ENCODE measurements around the gene PTPN9.
A peak's percentile ranks its signal among the peaks of the same experiment; 100 is the strongest.
"Not testable (repeated sequence)": the region's sequence is repeated elsewhere in the genome, so short reads cannot be mapped to it uniquely, and the experiment has no call there.

The PTPN9 gene

GRCh38 chr15:75578948-75579920 is at the start of gene PTPN9:
PTPN9 (minus strand) TSS chr15:75579315; CDS start chr15:75578776, 539 bp downstream.
- peak; percentile 46 to 61 (median 56) for DNase-seq (ENCODE audit: low read depth in 4 of 4, low spot score in 1 of 4)

GRCh38 chr15:75625542-75626347 is 46.6 kb upstream of the PTPN9 start, which contains the start of gene SNUPN:
SNUPN (minus strand) TSS chr15:75625725; CDS start chr15:75621051, 4,674 bp downstream.
- peak; percentile 80 to 91 (median 90) for DNase-seq (ENCODE audit: low read depth in 4 of 4, low spot score in 1 of 4)

- no peak for DNase-seq (ENCODE audit: low read depth in 4 of 4, low spot score in 1 of 4)
Measured at GRCh38 chr15:75622505-75622904, 43.4 kb upstream of the PTPN9 start.

GRCh38 chr15:75620841-75621391 is 41.8 kb upstream of the PTPN9 start:
- no peak for DNase-seq (ENCODE audit: low read depth in 4 of 4, low spot score in 1 of 4)

GRCh38 chr15:75620058-75620820 is 41.1 kb upstream of the PTPN9 start:
- DNase-seq (ENCODE audit: low read depth in 4 of 4, low spot score in 1 of 4): no peak

GRCh38 chr15:75616766-75617165 is 37.7 kb upstream of the PTPN9 start:
- DNase-seq (ENCODE audit: low read depth in 4 of 4, low spot score in 1 of 4): no peak

GRCh38 chr15:75606711-75607699 is 27.9 kb upstream of the PTPN9 start:
- no peak for DNase-seq (ENCODE audit: low read depth in 4 of 4, low spot score in 1 of 4)

GRCh38 chr15:75606026-75606425 is 26.9 kb upstream of the PTPN9 start:
- DNase-seq (ENCODE audit: low read depth in 4 of 4, low spot score in 1 of 4): no peak

- DNase-seq (ENCODE audit: low read depth in 4 of 4, low spot score in 1 of 4): no peak
Measured at GRCh38 chr15:75599401-75599800, 20.3 kb upstream of the PTPN9 start.

GRCh38 chr15:75598361-75598760 is 19.2 kb upstream of the PTPN9 start:
- no peak for DNase-seq (ENCODE audit: low read depth in 4 of 4, low spot score in 1 of 4)

- no peak for DNase-seq (ENCODE audit: low read depth in 4 of 4, low spot score in 1 of 4)
Measured at GRCh38 chr15:75597667-75598341, 18.7 kb upstream of the PTPN9 start.

- no peak for DNase-seq (ENCODE audit: low read depth in 4 of 4, low spot score in 1 of 4)
Measured at GRCh38 chr15:75596703-75597345, 17.7 kb upstream of the PTPN9 start.

- no peak for DNase-seq (ENCODE audit: low read depth in 4 of 4, low spot score in 1 of 4)
Measured at GRCh38 chr15:75594276-75594675, 15.2 kb upstream of the PTPN9 start.

GRCh38 chr15:75591655-75592364 is 12.7 kb upstream of the PTPN9 start:
- DNase-seq (ENCODE audit: low read depth in 4 of 4, low spot score in 1 of 4): no peak

GRCh38 chr15:75590239-75590638 is 11.1 kb upstream of the PTPN9 start:
- no peak for DNase-seq (ENCODE audit: low read depth in 4 of 4, low spot score in 1 of 4)

GRCh38 chr15:75589071-75589470 is 10.0 kb upstream of the PTPN9 start:
- DNase-seq (ENCODE audit: low read depth in 4 of 4, low spot score in 1 of 4): no peak

- not testable (repeated sequence) for DNase-seq (ENCODE audit: low read depth in 4 of 4, low spot score in 1 of 4)
Measured at GRCh38 chr15:75586422-75586821, 7.3 kb upstream of the PTPN9 start.

GRCh38 chr15:75584121-75584520 is 5.0 kb upstream of the PTPN9 start:
- DNase-seq (ENCODE audit: low read depth in 4 of 4, low spot score in 1 of 4): no peak
